ENCODE results near the gene LRRC32. TPM values are rescaled to one million over a fixed set of nuclear protein-coding genes. Genes with fewer than 3 reads are reported as not detected.

Gene LRRC32
- total and polyA plus RNA-seq, 2 of the 4 experiments (the other 2 are of a cell fraction), result 5.2 to 13.7 TPM

DNA sequence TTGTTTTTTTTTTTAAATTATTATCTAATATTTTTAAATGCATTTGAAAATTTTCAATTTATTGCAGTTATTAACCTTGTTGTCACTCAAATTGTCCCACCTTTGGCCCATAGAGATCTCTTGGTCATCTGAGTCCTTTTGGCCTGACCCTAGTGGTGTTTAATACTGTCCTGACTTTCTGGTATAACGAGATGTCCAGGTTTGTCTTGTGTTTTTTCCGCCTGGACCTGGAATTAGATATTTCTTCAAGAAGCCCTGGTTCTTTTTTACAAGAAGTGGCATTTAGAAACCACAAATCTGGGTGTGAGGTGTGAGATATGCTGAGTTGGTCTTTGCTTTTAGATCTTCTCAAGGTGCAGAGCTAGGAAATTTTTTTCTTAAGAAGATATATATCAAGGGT, 38.1 kb downstream of the LRRC32 start:
- Histone ChIP-seq H3K27me3 (ENCODE audit: control insufficient read depth, insufficient read depth, low read length) (peaks cover 2% of the 10 kb centered on the region; the same call in 1 of the 2 replicates), H2AK9ac (replicated peaks; ENCODE audit: low read depth, low read length, poor library complexity) (no peak overlapping the region), H2BK120ac (ENCODE audit: low read depth, low read length) (no peak overlapping the region), H3K9me1 (ENCODE audit: insufficient read depth, low read length) (no peaks in the 10 kb centered on the region), H3K4ac (ENCODE audit: low read depth, low read length) (no peak overlapping the region), H3K27ac (ENCODE audit: insufficient read depth, low read length) (no peak overlapping the region), H4K5ac (ENCODE audit: low read depth, low read length) (no peak overlapping the region), H4K20me1 (ENCODE audit: insufficient read depth, low read length) (no peaks in the 10 kb centered on the region), H3K79me1 (ENCODE audit: low read depth in 1 of 2, low read length in 2 of 2) (no peaks in the 10 kb centered on the region), H3K4me1 (ENCODE audit: control insufficient read depth, insufficient read depth, low read length) (peaks cover 13% of the 10 kb centered on the region), H3K4me3 (ENCODE audit: insufficient read depth, low read depth, low read length) (no peak overlapping the region), H3K36me3 (ENCODE audit: control insufficient read depth, insufficient read depth, low read length) (no peaks in the 10 kb centered on the region), H3K14ac (replicated peaks; ENCODE audit: low read depth, low read length) (no peak overlapping the region), H3K4me2 (ENCODE audit: low read depth, low read length) (no peak overlapping the region), H3K9me3 (ENCODE audit: control insufficient read depth, insufficient read depth, low read length) (no peaks in the 10 kb centered on the region; the same call in 1 of the 2 replicates), H3K56ac (ENCODE audit: extremely low read depth, insufficient read depth, low read length) (no peak overlapping the region), H2BK5ac (ENCODE audit: low read depth, low read length, poor library complexity, severe bottlenecking) (no peak overlapping the region), H4K91ac (ENCODE audit: insufficient read depth, low read depth, low read length) (no peak overlapping the region), H4K8ac (ENCODE audit: low read depth in 2 of 2, low read length in 2 of 2) (no peak overlapping the region), H2BK15ac (ENCODE audit: low read depth, low read length) (no peak overlapping the region), H3K23ac (ENCODE audit: low read depth, low read length) (no peak overlapping the region), H2AFZ (replicated peaks; ENCODE audit: low read length, poor library complexity) (no peak overlapping the region), H3K18ac (ENCODE audit: low read depth, low read length) (no peak overlapping the region), H3K9ac (ENCODE audit: low read depth, low read length) (no peak overlapping the region), H2AK5ac (ENCODE audit: low read depth, low read length) (no peak overlapping the region), H2BK20ac (ENCODE audit: low read depth, low read length) (no peak overlapping the region)
- WGBS, 2 experiments (ENCODE audit: extremely low coverage in 2 of 2, insufficient read length in 1 of 2), result 40% methylated on average over 1 of the region's 2 CpGs; no CpG with 5 or more reads in 1 of the 2 experiments
- dilution Hi-C loops (cut with HindIII; ENCODE audit: low sequenced_read_pairs, unreplicated experiment) (no loop called here), in situ Hi-C loops (cut with MboI; ENCODE audit: low sequenced_read_pairs) (no loop called here), intact Hi-C loops (cut with micrococcal nuclease) (no loop called here)
- ChIA-PET CTCF (interaction anchor here (1.2 kb wide), 1 partner anchor 34 kb away, joined by 3 read pairs; no protein-coding TSS in a partner anchor), POLR2A (ENCODE audit: unreplicated experiment) (no interaction called here)
- ATAC-seq (ENCODE audit: low read depth), result no peak
- DNase-seq, result no peak
- TF ChIP-seq SMC3 (IDR thresholded peaks at IDR 0.05; ENCODE audit: low read depth, low read length) (no peak), RFX5 (IDR thresholded peaks at IDR 0.05; ENCODE audit: low read depth, low read length) (no peak), MAZ (IDR thresholded peaks at IDR 0.05; ENCODE audit: borderline replicate concordance, low read depth, low read length) (no peak), NFE2L2 (IDR thresholded peaks at IDR 0.05; ENCODE audit: low read depth, low read length) (no peak), MAFK (IDR thresholded peaks at IDR 0.05; ENCODE audit: low read depth, low read length) (no peak), POLR2A (IDR thresholded peaks at IDR 0.05; ENCODE audit: low read depth, low read length) (no peak), FOS (IDR thresholded peaks at IDR 0.05; ENCODE audit: low read depth, low read length) (no peak), RCOR1 (IDR thresholded peaks at IDR 0.05; ENCODE audit: insufficient replicate concordance, low read length) (no peak), BHLHE40 (IDR thresholded peaks at IDR 0.05; ENCODE audit: low read depth, low read length) (no peak), RAD21 (IDR thresholded peaks at IDR 0.05; ENCODE audit: low read length) (no peak)
- TF ChIP-seq, protein P1, sequence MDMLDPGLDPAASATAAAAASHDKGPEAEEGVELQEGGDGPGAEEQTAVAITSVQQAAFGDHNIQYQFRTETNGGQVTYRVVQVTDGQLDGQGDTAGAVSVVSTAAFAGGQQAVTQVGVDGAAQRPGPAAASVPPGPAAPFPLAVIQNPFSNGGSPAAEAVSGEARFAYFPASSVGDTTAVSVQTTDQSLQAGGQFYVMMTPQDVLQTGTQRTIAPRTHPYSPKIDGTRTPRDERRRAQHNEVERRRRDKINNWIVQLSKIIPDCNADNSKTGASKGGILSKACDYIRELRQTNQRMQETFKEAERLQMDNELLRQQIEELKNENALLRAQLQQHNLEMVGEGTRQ (IDR thresholded peaks at IDR 0.05; ENCODE audit: low read depth, low read length), result no peak
- BruUV-seq (replicated peaks), result no TSS peak

Measured in IMR-90 (cell line).